H9 (cell line): ENCODE results near the gene CWC25. TPM values are rescaled to one million over a fixed set of nuclear protein-coding genes. Genes with fewer than 3 reads are reported as not detected.

Experiments used
- DNase-seq: peaks from one replicate; pipeline ENCODE4 v3.0.0-alpha.2; 2017
- H2AFZ ChIP-seq: one replicate; pipeline ENCODE4 v1.6.1; 2013; ENCODE audit warnings: mild to moderate bottlenecking, low read length, control low read depth, moderate library complexity
- H2AK5ac ChIP-seq: 2 replicates; pipeline ENCODE4 v1.6.1; 2013; ENCODE audit warnings: low read length, control low read depth, mixed read lengths; ENCODE audit not compliant: insufficient read length
- H2BK120ac ChIP-seq: one replicate; pipeline ENCODE4 v1.6.1; 2013; ENCODE audit warnings: low read depth, mild to moderate bottlenecking, low read length, control low read depth, inconsistent platforms; ENCODE audit not compliant: poor library complexity, severe bottlenecking
- H2BK12ac ChIP-seq: 2 replicates; pipeline ENCODE4 v1.6.1; 2013; ENCODE audit warnings: low read length, control low read depth, mixed read lengths, low read depth; ENCODE audit not compliant: insufficient read length
- H2BK15ac ChIP-seq: 2 replicates; pipeline ENCODE4 v1.6.1; 2013; ENCODE audit warnings: low read depth, low read length, control low read depth
- H2BK20ac ChIP-seq: one replicate; pipeline ENCODE4 v1.6.1; 2013; ENCODE audit warnings: low read depth, mild to moderate bottlenecking, low read length, control low read depth, inconsistent platforms; ENCODE audit not compliant: poor library complexity, severe bottlenecking
- H2BK5ac ChIP-seq: 2 replicates; pipeline ENCODE4 v1.6.1; 2013; ENCODE audit warnings: low read length, control low read depth, mixed read lengths; ENCODE audit not compliant: insufficient read length
- H3K14ac ChIP-seq: 2 replicates; pipeline ENCODE4 v1.6.1; 2013; ENCODE audit warnings: low read length, control low read depth; ENCODE audit not compliant: insufficient read depth
- H3K18ac ChIP-seq: 2 replicates; pipeline ENCODE4 v1.6.1; 2013; ENCODE audit warnings: low read depth, mild to moderate bottlenecking, mixed read lengths, low read length, control low read depth; ENCODE audit not compliant: insufficient read length
- H3K23ac ChIP-seq: 2 replicates; pipeline ENCODE4 v1.6.1; 2013; ENCODE audit warnings: low read length, control low read depth, mixed read lengths, low read depth; ENCODE audit not compliant: insufficient read length
- H3K23me2 ChIP-seq: 2 replicates; pipeline ENCODE4 v1.6.1; 2013; ENCODE audit warnings: low read depth, mild to moderate bottlenecking, mixed read lengths, low read length, control low read depth; ENCODE audit not compliant: insufficient read length, poor library complexity, severe bottlenecking
- H3K27ac ChIP-seq: 2 replicates; pipeline ENCODE4 v1.5.1; 2013; ENCODE audit warnings: low read length, control low read depth, mixed read lengths, low read depth; ENCODE audit not compliant: insufficient read length
- H3K27me3 ChIP-seq: 2 replicates; pipeline ENCODE4 v1.6.1; 2013; ENCODE audit warnings: low read length, control low read depth, inconsistent platforms; ENCODE audit not compliant: insufficient read depth
- H3K4ac ChIP-seq: 2 replicates; pipeline ENCODE4 v1.6.1; 2013; ENCODE audit warnings: low read depth, mild to moderate bottlenecking, control low read depth, inconsistent platforms, low read length, moderate library complexity
- H3K4me1 ChIP-seq: 2 replicates; pipeline ENCODE4 v1.6.1; 2013; ENCODE audit warnings: low read length, control low read depth, inconsistent platforms; ENCODE audit not compliant: insufficient read depth
- H3K4me2 ChIP-seq: 2 replicates; pipeline ENCODE4 v1.6.1; 2013; ENCODE audit warnings: low read length, control low read depth, mixed read lengths; ENCODE audit not compliant: insufficient read length, insufficient read depth
- H3K56ac ChIP-seq: 2 replicates; pipeline ENCODE4 v1.6.1; 2013; ENCODE audit warnings: low read depth, mild to moderate bottlenecking, mixed read lengths, low read length, control low read depth; ENCODE audit not compliant: insufficient read length
- H3K79me1 ChIP-seq: 2 replicates; pipeline ENCODE4 v1.6.1; 2013; ENCODE audit warnings: low read depth, mild to moderate bottlenecking, moderate library complexity, low read length, control low read depth, inconsistent platforms; ENCODE audit not compliant: insufficient read depth, poor library complexity, severe bottlenecking
- H3K79me2 ChIP-seq: 2 replicates; pipeline ENCODE4 v1.6.1; 2013; ENCODE audit warnings: low read length, control low read depth, inconsistent platforms; ENCODE audit not compliant: insufficient read depth
- H3K9ac ChIP-seq: 2 replicates; pipeline ENCODE4 v1.6.1; 2013; ENCODE audit warnings: low read length, control low read depth, mixed read lengths; ENCODE audit not compliant: insufficient read length; ENCODE audit errors: extremely low read depth
- H3K9me3 ChIP-seq: one replicate; pipeline ENCODE4 v1.6.1; 2013; ENCODE audit warnings: low read depth, low read length, inconsistent platforms; ENCODE audit not compliant: control insufficient read depth
- H3T11ph ChIP-seq: one replicate; pipeline ENCODE4 v1.6.1; 2013; ENCODE audit warnings: mild to moderate bottlenecking, low read length, control low read depth, inconsistent platforms
- H4K20me1 ChIP-seq: one replicate; pipeline ENCODE4 v1.6.1; 2013; ENCODE audit not compliant: control insufficient read depth, insufficient read length, insufficient read depth
- H4K5ac ChIP-seq: 2 replicates; pipeline ENCODE4 v1.6.1; 2013; ENCODE audit warnings: low read depth, mild to moderate bottlenecking, mixed read lengths, low read length, control low read depth; ENCODE audit not compliant: insufficient read length
- H4K8ac ChIP-seq: replicated peaks from 2 replicates; pipeline ENCODE4 v1.6.1; 2013; ENCODE audit warnings: low read length, control low read depth, mixed read lengths, low read depth; ENCODE audit not compliant: insufficient read length
- H4K91ac ChIP-seq: 2 replicates; pipeline ENCODE4 v1.6.1; 2013; ENCODE audit warnings: low read depth, mild to moderate bottlenecking, moderate library complexity, mixed read lengths, low read length, control low read depth; ENCODE audit not compliant: insufficient read length
- H3K27ac Mint-ChIP-seq, 3 experiments: 2 replicates in 2 of 3; 3 replicates in 1 of 3; pipeline ENCODE4 v1.8.0; 2020 to 2021; ENCODE audit warnings: mixed read lengths in 3 of 3, mild to moderate bottlenecking in 1 of 3, moderate library complexity in 1 of 3
- H3K27me3 Mint-ChIP-seq: 2 replicates; pipeline ENCODE4 v1.8.0; 2021; ENCODE audit warnings: low read depth, mild to moderate bottlenecking, moderate library complexity, mixed read lengths
- H3K36me3 Mint-ChIP-seq, 3 experiments: 2 replicates in 2 of 3; 3 replicates in 1 of 3; pipeline ENCODE4 v1.8.0; 2020 to 2021; ENCODE audit warnings: low read depth in 3 of 3, mixed read lengths in 3 of 3; ENCODE audit not compliant: insufficient read depth in 1 of 3
- H3K4me1 Mint-ChIP-seq, 2 experiments: 2 replicates each; pipeline ENCODE4 v1.8.0; 2020; ENCODE audit warnings: mixed read lengths in 2 of 2
- H3K4me3 Mint-ChIP-seq, 2 experiments: 2 replicates in 1 of 2; 3 replicates in 1 of 2; pipeline ENCODE4 v1.8.0; 2020 to 2021; ENCODE audit warnings: mild to moderate bottlenecking in 2 of 2, mixed read lengths in 2 of 2, moderate library complexity in 1 of 2
- H3K9me3 Mint-ChIP-seq, 2 experiments: 2 replicates in 1 of 2; 3 replicates in 1 of 2; pipeline ENCODE4 v1.8.0; 2020; ENCODE audit warnings: mild to moderate bottlenecking in 2 of 2, mixed read lengths in 2 of 2, moderate library complexity in 1 of 2
- CTCF ChIP-seq: fragments of 200-600 bp; sonication (generic); conservative IDR thresholded peaks from 3 replicates; pipeline ENCODE4 v1.8.0; 2021; ENCODE audit warnings: antibody characterized with exemption, mild to moderate bottlenecking
- WGBS: extraction: QIAGEN DNeasy Blood & Tissue Kit; methylation state at CpG from one replicate; pipeline ENCODE4 v1.1.7; 2013; ENCODE audit warnings: missing lambda C conversion rate, low lambda C conversion rate, mixed read lengths; ENCODE audit not compliant: insufficient read length; ENCODE audit errors: extremely low coverage; 5-methylcytosine and 5-hydroxymethylcytosine counted together
- total RNA-seq: library from RNA; stranded (reverse); gene quantifications from 2 replicates; pipeline ENCODE4 v1.2.1, GENCODE V29; 2021

Gene CWC25
- total RNA-seq, 1 experiment from 2014 or later, result 15.9 TPM

GRCh38 chr17:38848939-38849605 lies 24.0 kb upstream of the CWC25 start:
- peaks cover 3 to 4% of the 10 kb centered on the region in 2 experiments; a peak in 1 of 5 replicates for H3K9me3 Mint-ChIP-seq
- no peaks in the 10 kb centered on the region for H4K20me1 ChIP-seq
- WGBS, result 100% methylated on average over 2 of the region's 16 CpGs

More at GRCh38 chr17:38848939-38849605, 24.0 kb upstream of the CWC25 start:
- Mint-ChIP-seq H3K27me3 (no peaks in the 10 kb centered on the region; the same call in 1 of the 2 replicates), H3K4me3 (no peak overlapping the region), H3K27ac (peak overlapping the region in 2 of 3 experiments; percentile 44 to 59; a peak in 2 of 7 replicates), H3K4me1 (peaks cover 18 to 26% of the 10 kb centered on the region in 2 experiments), H3K36me3 (peaks cover 62 to 67% (median 63%) of the 10 kb centered on the region in 3 experiments)
- H3K79me2 ChIP-seq, result peaks cover 22% of the 10 kb centered on the region
- no peak for DNase-seq
- H3K4me1 ChIP-seq, result 0 out of 2 replicates have a peak, but pooled peaks cover 2% of the 10 kb centered on the region
- H3K9me3 ChIP-seq, result no peaks in the 10 kb centered on the region
- H3K23ac ChIP-seq, result no peak overlapping the region
- no peak overlapping the region for H3K18ac ChIP-seq
- H2BK15ac ChIP-seq, result no peak overlapping the region
- H3K9ac ChIP-seq, result no peak overlapping the region
- no peak overlapping the region for H3K56ac ChIP-seq
- H3K4me2 ChIP-seq, result no peak overlapping the region
- no peak overlapping the region for H2BK5ac ChIP-seq
- no peak overlapping the region for H2BK120ac ChIP-seq
- peaks cover 12% of the 10 kb centered on the region for H3K23me2 ChIP-seq
- H3K27me3 ChIP-seq, result no peaks in the 10 kb centered on the region
- H3K14ac ChIP-seq, result no peak overlapping the region
- H2AK5ac ChIP-seq, result no peak overlapping the region
- H4K8ac ChIP-seq, result no peak overlapping the region
- no peak for TF ChIP-seq CTCF
- H2BK12ac ChIP-seq, result no peak overlapping the region
- H3K27ac ChIP-seq, result no peak overlapping the region
- no peak overlapping the region for H4K5ac ChIP-seq
- H3K79me1 ChIP-seq, result peaks cover 9% of the 10 kb centered on the region
- H2BK20ac ChIP-seq, result no peak overlapping the region
- H3T11ph ChIP-seq, result no peak overlapping the region
- H4K91ac ChIP-seq, result no peak overlapping the region
- no peak overlapping the region for H3K4ac ChIP-seq
- no peak overlapping the region for H2AFZ ChIP-seq
